Osteoblast (primary cell): Measurements from ENCODE around the gene CPNE4. TPM values are rescaled to one million over a fixed set of nuclear protein-coding genes. Genes with fewer than 3 reads are reported as not detected.

Source experiments
- DNase-seq: peaks from one replicate; pipeline ENCODE4 v3.0.0; 2011; ENCODE audit warnings: low spot score, mixed read lengths; ENCODE audit not compliant: insufficient read length; ENCODE audit errors: missing footprints
- H2AFZ ChIP-seq: 2 replicates; pipeline ENCODE4 v1.6.0; 2011; ENCODE audit warnings: mild to moderate bottlenecking, low read length
- H3K27ac ChIP-seq: 2 replicates; pipeline ENCODE4 v1.5.1; 2011; ENCODE audit warnings: mild to moderate bottlenecking, low read depth, low read length, moderate library complexity
- H3K27me3 ChIP-seq: 2 replicates; pipeline ENCODE4 v1.6.0; 2012; ENCODE audit warnings: mild to moderate bottlenecking, control low read depth, inconsistent platforms, low read length, moderate library complexity; ENCODE audit not compliant: insufficient read depth
- H3K36me3 ChIP-seq: 2 replicates; pipeline ENCODE4 v1.5.1; 2011; ENCODE audit warnings: mild to moderate bottlenecking, low read length, control low read depth, moderate library complexity; ENCODE audit not compliant: insufficient read depth
- H3K4me1 ChIP-seq: 2 replicates; pipeline ENCODE4 v1.5.1; 2011; ENCODE audit warnings: mild to moderate bottlenecking, low read length, control low read depth, moderate library complexity; ENCODE audit not compliant: insufficient read depth
- H3K4me2 ChIP-seq: 2 replicates; pipeline ENCODE4 v1.6.0; 2011; ENCODE audit warnings: mild to moderate bottlenecking, low read length; ENCODE audit not compliant: insufficient read depth
- H3K4me3 ChIP-seq: fragments of 200-600 bp; sonication (generic); 3 replicates; pipeline ENCODE4 v1.5.1; 2012; ENCODE audit warnings: mild to moderate bottlenecking, low read length, inconsistent platforms; ENCODE audit not compliant: insufficient read depth
- H3K79me2 ChIP-seq: 2 replicates; pipeline ENCODE4 v1.6.0; 2012; ENCODE audit warnings: mild to moderate bottlenecking, low read length, control low read depth, inconsistent platforms; ENCODE audit not compliant: insufficient read depth
- H3K9me3 ChIP-seq: 2 replicates; pipeline ENCODE4 v1.5.1; 2011; ENCODE audit warnings: low read depth, low read length, control low read depth
- H4K20me1 ChIP-seq: 2 replicates; pipeline ENCODE4 v1.6.0; 2012; ENCODE audit warnings: mild to moderate bottlenecking, low read length, control low read depth; ENCODE audit not compliant: insufficient read depth
- total RNA-seq: library from RNA; depleted of rRNA; stranded (reverse); fragments of >200 nt; gene quantifications from 2 replicates; pipeline ENCODE4 v1.2.3, GENCODE V29; 2012
- TF ChIP-seq, protein P1 (sequence below): IDR thresholded peaks from 2 replicates; pipeline ENCODE4 v1.5.1; 2011; ENCODE audit warnings: mild to moderate bottlenecking, low read depth, low read length, moderate library complexity; ENCODE audit errors: extremely low read depth

CPNE4 gene
- total RNA-seq, 1 donor: not detected

DNA sequence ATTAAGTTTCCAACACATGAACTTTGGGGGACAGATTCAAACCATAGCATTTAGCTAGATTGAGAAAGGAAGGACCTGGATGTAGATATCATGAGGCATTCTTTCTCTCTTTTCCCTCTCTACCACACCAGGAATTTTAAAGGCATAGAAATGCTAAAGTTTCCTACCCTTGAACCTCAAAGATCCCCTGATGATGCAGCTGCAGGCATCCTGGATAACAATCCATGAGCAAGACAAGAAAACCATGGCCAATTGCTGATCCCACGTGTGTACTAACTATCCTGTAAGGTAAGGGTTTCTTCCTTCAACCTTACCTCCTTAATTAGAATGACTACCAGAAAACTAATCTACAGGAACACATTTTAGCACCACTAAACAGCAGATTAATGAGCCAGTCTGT lies 36.8 kb downstream of the CPNE4 start:
- Histone ChIP-seq H3K4me1 (no peaks in the 10 kb centered on the region), H3K79me2 (no peaks in the 10 kb centered on the region), H4K20me1 (no peaks in the 10 kb centered on the region), H3K4me2 (no peak overlapping the region), H3K27me3 (no peaks in the 10 kb centered on the region), H3K27ac (no peak overlapping the region), H3K36me3 (no peaks in the 10 kb centered on the region), H3K4me3 (no peak overlapping the region), H3K9me3 (no peaks in the 10 kb centered on the region), H2AFZ (no peak overlapping the region)
- no peak for DNase-seq
- TF ChIP-seq, protein P1, sequence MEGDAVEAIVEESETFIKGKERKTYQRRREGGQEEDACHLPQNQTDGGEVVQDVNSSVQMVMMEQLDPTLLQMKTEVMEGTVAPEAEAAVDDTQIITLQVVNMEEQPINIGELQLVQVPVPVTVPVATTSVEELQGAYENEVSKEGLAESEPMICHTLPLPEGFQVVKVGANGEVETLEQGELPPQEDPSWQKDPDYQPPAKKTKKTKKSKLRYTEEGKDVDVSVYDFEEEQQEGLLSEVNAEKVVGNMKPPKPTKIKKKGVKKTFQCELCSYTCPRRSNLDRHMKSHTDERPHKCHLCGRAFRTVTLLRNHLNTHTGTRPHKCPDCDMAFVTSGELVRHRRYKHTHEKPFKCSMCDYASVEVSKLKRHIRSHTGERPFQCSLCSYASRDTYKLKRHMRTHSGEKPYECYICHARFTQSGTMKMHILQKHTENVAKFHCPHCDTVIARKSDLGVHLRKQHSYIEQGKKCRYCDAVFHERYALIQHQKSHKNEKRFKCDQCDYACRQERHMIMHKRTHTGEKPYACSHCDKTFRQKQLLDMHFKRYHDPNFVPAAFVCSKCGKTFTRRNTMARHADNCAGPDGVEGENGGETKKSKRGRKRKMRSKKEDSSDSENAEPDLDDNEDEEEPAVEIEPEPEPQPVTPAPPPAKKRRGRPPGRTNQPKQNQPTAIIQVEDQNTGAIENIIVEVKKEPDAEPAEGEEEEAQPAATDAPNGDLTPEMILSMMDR: no peak

DNA sequence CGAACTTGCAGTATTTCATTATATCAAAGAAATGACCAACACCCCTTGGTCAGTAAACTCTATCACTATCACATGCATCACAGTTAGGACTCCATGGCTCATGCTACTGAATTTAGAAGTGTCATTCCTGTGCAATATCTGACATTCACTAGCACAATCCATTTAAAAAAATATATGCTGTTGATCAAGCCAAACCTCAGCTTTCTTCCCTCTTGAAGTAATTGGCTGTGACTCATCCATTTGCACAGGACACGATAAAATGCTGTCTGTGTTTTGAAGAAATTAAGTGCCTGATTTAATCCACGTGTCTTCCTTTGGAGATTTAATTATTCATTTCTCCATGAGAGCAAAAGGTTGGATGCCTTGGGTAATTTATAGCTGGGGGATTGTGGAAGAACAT lies 38.9 kb downstream of the CPNE4 start:
- Histone ChIP-seq H2AFZ (no peak overlapping the region), H3K79me2 (no peaks in the 10 kb centered on the region), H3K4me2 (no peak overlapping the region), H3K4me1 (no peaks in the 10 kb centered on the region), H3K9me3 (no peaks in the 10 kb centered on the region), H3K36me3 (no peaks in the 10 kb centered on the region), H3K27me3 (no peaks in the 10 kb centered on the region), H3K27ac (no peak overlapping the region), H4K20me1 (no peaks in the 10 kb centered on the region), H3K4me3 (no peak overlapping the region)
- TF ChIP-seq, protein P1: no peak
- DNase-seq: no peak

DNA sequence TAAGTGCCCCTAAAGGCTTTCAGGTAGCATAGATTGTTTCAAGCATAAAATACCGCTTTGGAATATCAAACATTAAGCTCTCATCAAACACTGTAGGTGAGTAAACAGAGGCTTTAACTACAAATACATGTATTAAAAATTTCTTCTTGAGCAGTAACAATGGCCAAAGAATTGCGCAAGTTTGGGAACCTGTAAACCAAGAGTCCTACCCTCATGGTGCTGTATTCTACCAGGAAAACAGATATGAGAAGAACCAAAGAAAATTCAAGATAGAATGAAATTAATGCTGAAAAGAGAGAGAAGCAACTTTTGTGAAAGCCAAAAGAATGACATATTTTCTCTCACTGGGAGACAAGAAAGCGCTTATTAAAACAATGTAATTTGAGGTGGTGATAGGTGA lies 45.5 kb downstream of the CPNE4 start:
- H3K9me3 ChIP-seq: no peaks in the 10 kb centered on the region
- H4K20me1 ChIP-seq: no peaks in the 10 kb centered on the region
- H3K36me3 ChIP-seq: no peaks in the 10 kb centered on the region
- no peak overlapping the region for H3K4me2 ChIP-seq
- no peak for DNase-seq
- H3K27me3 ChIP-seq: no peaks in the 10 kb centered on the region
- H3K4me1 ChIP-seq: no peaks in the 10 kb centered on the region
- H3K79me2 ChIP-seq: no peaks in the 10 kb centered on the region
- H2AFZ ChIP-seq: no peak overlapping the region
- H3K4me3 ChIP-seq: no peak overlapping the region
- H3K27ac ChIP-seq: no peak overlapping the region
- TF ChIP-seq, protein P1: no peak

DNA sequence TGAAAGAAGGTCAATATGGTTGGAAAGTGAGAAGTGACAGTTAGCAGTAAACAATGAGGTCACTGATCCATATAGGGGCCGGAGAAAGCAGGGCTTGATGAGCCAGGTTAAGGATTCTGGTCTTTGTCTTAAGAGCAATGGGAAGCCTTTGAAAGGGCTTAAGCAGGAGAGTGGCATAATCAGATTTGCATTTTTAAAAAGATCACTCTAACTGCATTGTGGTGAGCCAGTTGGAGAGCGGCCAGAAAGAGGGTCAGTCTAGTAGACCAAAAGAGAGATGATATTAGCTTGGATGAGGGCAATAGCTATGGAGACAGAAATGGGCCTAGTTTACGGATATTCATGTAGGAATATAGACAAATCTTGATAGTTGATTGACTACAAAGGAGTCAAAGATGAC lies 46.6 kb downstream of the CPNE4 start:
- TF ChIP-seq, protein P1: no peak
- Histone ChIP-seq H4K20me1 (no peaks in the 10 kb centered on the region), H3K79me2 (no peaks in the 10 kb centered on the region), H3K4me1 (no peaks in the 10 kb centered on the region), H3K27me3 (no peaks in the 10 kb centered on the region), H3K36me3 (no peaks in the 10 kb centered on the region), H2AFZ (no peak overlapping the region), H3K9me3 (no peaks in the 10 kb centered on the region), H3K4me2 (no peak overlapping the region), H3K4me3 (no peak overlapping the region), H3K27ac (no peak overlapping the region)
- DNase-seq: no peak
